ENCODE measurements around the gene SERPINA12. TPM values are rescaled to one million over a fixed set of nuclear protein-coding genes. Genes with fewer than 3 reads are reported as not detected.

Gene SERPINA12
- total RNA-seq, 2 donors from 2014 or later, result not detected

DNA sequence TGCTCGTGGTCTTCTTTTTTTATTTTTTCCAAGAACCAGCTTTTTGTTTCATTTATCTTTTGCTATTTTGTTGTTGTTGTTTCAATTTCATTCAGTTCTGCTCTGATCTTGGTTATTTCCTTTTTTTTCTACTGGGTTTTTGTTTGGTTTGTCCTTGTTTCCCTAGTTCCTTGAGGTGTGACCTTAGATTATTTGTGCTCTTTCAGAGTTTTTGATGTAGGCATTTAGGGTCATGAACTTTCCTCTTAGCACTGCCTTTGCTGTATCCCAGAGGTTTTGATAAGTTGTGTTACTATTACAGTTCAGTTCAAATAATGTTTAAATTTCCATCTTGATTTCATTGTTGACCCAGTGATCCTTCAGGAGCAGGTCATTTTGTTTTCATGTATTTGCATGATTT lies 53.3 kb downstream of the SERPINA12 start:
- Histone ChIP-seq H3K27ac (no peak overlapping the region), H3K4me1 (no peaks in the 10 kb centered on the region), H3K27me3 (no peaks in the 10 kb centered on the region), H3K9me3 (peaks cover 0 to 5% of the 10 kb centered on the region in 2 donors), H3K4me3 (no peak overlapping the region), H3K36me3 (no peaks in the 10 kb centered on the region)
- TF ChIP-seq, protein P1, sequence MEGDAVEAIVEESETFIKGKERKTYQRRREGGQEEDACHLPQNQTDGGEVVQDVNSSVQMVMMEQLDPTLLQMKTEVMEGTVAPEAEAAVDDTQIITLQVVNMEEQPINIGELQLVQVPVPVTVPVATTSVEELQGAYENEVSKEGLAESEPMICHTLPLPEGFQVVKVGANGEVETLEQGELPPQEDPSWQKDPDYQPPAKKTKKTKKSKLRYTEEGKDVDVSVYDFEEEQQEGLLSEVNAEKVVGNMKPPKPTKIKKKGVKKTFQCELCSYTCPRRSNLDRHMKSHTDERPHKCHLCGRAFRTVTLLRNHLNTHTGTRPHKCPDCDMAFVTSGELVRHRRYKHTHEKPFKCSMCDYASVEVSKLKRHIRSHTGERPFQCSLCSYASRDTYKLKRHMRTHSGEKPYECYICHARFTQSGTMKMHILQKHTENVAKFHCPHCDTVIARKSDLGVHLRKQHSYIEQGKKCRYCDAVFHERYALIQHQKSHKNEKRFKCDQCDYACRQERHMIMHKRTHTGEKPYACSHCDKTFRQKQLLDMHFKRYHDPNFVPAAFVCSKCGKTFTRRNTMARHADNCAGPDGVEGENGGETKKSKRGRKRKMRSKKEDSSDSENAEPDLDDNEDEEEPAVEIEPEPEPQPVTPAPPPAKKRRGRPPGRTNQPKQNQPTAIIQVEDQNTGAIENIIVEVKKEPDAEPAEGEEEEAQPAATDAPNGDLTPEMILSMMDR (IDR thresholded peaks at IDR 0.05), result no peak
- no peak for DNase-seq (ENCODE audit: low spot score)

DNA sequence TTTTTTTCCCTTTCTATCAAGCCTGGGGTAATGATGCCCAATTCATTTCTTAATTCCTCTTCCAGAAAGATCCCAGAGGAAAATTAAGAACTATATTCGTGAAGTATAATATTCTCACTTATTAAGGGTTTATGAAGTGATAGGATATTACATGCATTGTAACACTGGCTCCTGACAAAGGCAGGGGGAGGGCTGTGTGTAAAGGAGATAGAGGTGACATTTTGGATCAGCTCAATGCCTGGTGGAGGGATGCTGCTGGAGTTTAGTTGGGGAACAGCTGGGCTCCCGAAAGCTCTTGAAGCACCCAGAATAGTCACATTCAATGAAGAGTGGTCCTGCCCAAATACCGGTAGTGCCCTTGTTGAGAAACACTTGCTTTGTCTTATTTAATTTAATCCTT lies 57.4 kb downstream of the SERPINA12 start:
- Histone ChIP-seq H3K4me3 (no peak overlapping the region), H3K9me3 (peaks cover 0 to 5% of the 10 kb centered on the region in 2 donors), H3K36me3 (no peaks in the 10 kb centered on the region), H3K27ac (no peak overlapping the region), H3K27me3 (no peaks in the 10 kb centered on the region), H3K4me1 (no peaks in the 10 kb centered on the region)
- TF ChIP-seq, protein P1 (IDR thresholded peaks at IDR 0.05), result no peak
- no peak for DNase-seq (ENCODE audit: low spot score)

DNA sequence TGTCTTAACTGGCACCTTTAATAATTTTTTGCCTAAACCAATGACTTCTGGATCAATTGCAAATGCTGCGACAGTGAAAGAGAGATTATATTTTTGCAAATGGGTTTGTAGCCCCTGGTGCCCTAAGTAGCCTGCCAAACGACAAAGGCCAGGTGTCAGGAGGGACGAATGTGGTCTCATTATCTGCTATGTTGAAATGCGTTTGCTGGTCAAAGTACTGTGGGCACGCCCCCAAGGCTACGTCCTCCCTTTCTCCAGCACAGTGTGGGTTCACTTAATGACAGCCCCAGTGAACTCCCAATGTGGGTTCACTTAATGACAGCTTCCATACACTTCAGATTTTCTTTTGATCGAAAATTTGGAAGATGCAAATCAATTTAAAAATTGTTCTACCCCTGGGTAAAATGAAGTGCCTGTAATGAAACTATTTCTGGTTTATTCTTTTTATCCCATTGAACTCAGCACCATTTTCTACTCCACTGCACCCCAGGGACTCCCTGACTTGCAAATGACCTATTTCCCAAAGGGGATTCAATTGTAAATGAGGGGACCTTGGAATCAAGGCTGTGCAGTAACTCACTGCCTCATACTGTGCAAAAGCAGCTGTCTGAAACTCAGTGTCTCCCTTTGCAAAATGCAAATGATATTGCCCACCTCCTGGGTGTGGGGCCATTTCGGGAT lies 58.0 kb downstream of the SERPINA12 start:
- TF ChIP-seq, protein P1 (IDR thresholded peaks at IDR 0.05), result no peak
- Histone ChIP-seq H3K27me3 (no peaks in the 10 kb centered on the region), H3K4me3 (no peak overlapping the region), H3K4me1 (no peaks in the 10 kb centered on the region), H3K36me3 (no peaks in the 10 kb centered on the region), H3K9me3 (peaks cover 0 to 5% of the 10 kb centered on the region in 2 donors), H3K27ac (no peak overlapping the region)
- DNase-seq (ENCODE audit: low spot score), result peak; percentile 9

- TF ChIP-seq, protein P1 (IDR thresholded peaks at IDR 0.05), result no peak
- Histone ChIP-seq H3K4me1 (no peaks in the 10 kb centered on the region), H3K36me3 (no peaks in the 10 kb centered on the region), H3K27me3 (no peaks in the 10 kb centered on the region), H3K27ac (no peak overlapping the region), H3K9me3 (peaks cover 0 to 5% of the 10 kb centered on the region in 2 donors), H3K4me3 (no peak overlapping the region)
- DNase-seq (ENCODE audit: low spot score), result peak; percentile 23
These were observed 58.6 kb downstream of the SERPINA12 start for GRCh38 chr14:94450722-94451090.

DNA sequence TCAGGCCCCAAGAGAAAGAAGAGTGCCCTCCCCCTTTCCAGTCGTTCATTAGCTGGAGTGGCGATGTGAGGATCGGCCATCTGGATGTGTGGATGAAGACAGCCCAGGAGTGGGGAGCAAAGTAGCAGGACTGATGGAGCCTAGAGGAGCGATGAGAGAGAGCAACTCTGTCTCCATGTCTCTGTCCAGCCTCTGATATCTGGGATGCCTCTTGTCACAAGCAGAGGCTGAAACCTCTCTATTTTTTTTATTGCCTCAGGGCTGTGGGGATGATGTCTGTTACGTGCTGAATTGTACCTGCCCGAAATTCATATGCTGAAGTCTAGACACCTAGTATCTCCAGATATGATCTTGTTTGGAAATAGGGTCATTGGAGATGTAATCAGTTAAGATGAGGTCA lies 59.3 kb downstream of the SERPINA12 start:
- DNase-seq (ENCODE audit: low spot score), result peak; percentile 16

More for the DNA sequence above, 59.3 kb downstream of the SERPINA12 start:
- Histone ChIP-seq H3K4me3 (no peak overlapping the region), H3K36me3 (no peaks in the 10 kb centered on the region), H3K9me3 (peaks cover 0 to 5% of the 10 kb centered on the region in 2 donors), H3K27ac (no peak overlapping the region), H3K4me1 (no peaks in the 10 kb centered on the region), H3K27me3 (no peaks in the 10 kb centered on the region)
- TF ChIP-seq, protein P1 (IDR thresholded peaks at IDR 0.05), result no peak

All from right atrium auricular region (tissue), 2 donors.